Prostate gland (tissue), 2 donors: Measurements from ENCODE around the gene NPBWR2. TPM values are rescaled to one million over a fixed set of nuclear protein-coding genes. Genes with fewer than 3 reads are reported as not detected.

ENCODE experiments used
- DNase-seq: peaks from one replicate; pipeline ENCODE4 v3.0.0-alpha.2; 2019; ENCODE audit warnings: low spot score
- H3K27ac ChIP-seq, 2 donors: fragments of 200-600 bp; sonication (generic); 2 replicates each; pipeline ENCODE4 v1.5.1; 2017 to 2019
- H3K27me3 ChIP-seq: fragments of 200-600 bp; sonication (generic); replicated peaks from 2 replicates; pipeline ENCODE4 v1.5.1; 2019; ENCODE audit not compliant: insufficient read depth
- H3K36me3 ChIP-seq, 2 donors: fragments of 200-600 bp; sonication (generic); 1 replicate in 1 of 2; 2 replicates in 1 of 2; pipeline versions ENCODE4 v1.5.1 to v1.8.1; 2017 to 2019
- H3K4me1 ChIP-seq: fragments of 200-600 bp; sonication (generic); replicated peaks from 2 replicates; pipeline ENCODE4 v1.5.1; 2019
- H3K4me3 ChIP-seq, 2 donors: fragments of 200-600 bp; sonication (generic); 2 replicates each; pipeline ENCODE4 v1.5.1; 2017 to 2019
- H3K9me3 ChIP-seq: fragments of 200-600 bp; sonication (generic); 2 replicates; pipeline ENCODE4 v1.5.1; 2017
- POLR2A ChIP-seq: fragments of 450-650 bp; IDR thresholded peaks from one replicate; pipeline ENCODE4 v1.6.1; 2016; ENCODE audit warnings: antibody characterized with exemption, mild to moderate bottlenecking
- POLR2AphosphoS5 ChIP-seq: sonication (generic); formaldehyde crosslinking; IDR thresholded peaks from one replicate; pipeline ENCODE4 v1.6.1; 2017; ENCODE audit warnings: antibody characterized with exemption
- WGBS: methylation state at CpG from one replicate; pipeline ENCODE4 v1.1.5; 2018; 5-methylcytosine and 5-hydroxymethylcytosine counted together
- intact Hi-C: fragments of 100-400 bp; cut with DNase I; formaldehyde crosslinking; loops from one replicate; pipeline ENCODE4 v1.14.2; 2022
- total RNA-seq, 2 donors: library from RNA; depleted of rRNA; stranded (reverse); fragments of >200 nt; gene quantifications; one replicate each; pipeline ENCODE4 v1.1.0, GENCODE V29; 2016
- TF ChIP-seq, protein P1 (sequence below), 4 experiments: fragments of 200-600 bp in 2 of 4; fragments of 450-650 bp in 2 of 4; sonication (generic) in 2 of 4; IDR thresholded peaks; 1 replicate in 3 of 4; 2 replicates in 1 of 4; pipeline ENCODE4 v1.5.1; 2016 to 2019; ENCODE audit warnings: antibody characterized with exemption in 4 of 4, mild to moderate bottlenecking in 2 of 4, moderate library complexity in 2 of 4

The NPBWR2 gene
- total RNA-seq, 2 donors from 2014 or later: not detected

DNA sequence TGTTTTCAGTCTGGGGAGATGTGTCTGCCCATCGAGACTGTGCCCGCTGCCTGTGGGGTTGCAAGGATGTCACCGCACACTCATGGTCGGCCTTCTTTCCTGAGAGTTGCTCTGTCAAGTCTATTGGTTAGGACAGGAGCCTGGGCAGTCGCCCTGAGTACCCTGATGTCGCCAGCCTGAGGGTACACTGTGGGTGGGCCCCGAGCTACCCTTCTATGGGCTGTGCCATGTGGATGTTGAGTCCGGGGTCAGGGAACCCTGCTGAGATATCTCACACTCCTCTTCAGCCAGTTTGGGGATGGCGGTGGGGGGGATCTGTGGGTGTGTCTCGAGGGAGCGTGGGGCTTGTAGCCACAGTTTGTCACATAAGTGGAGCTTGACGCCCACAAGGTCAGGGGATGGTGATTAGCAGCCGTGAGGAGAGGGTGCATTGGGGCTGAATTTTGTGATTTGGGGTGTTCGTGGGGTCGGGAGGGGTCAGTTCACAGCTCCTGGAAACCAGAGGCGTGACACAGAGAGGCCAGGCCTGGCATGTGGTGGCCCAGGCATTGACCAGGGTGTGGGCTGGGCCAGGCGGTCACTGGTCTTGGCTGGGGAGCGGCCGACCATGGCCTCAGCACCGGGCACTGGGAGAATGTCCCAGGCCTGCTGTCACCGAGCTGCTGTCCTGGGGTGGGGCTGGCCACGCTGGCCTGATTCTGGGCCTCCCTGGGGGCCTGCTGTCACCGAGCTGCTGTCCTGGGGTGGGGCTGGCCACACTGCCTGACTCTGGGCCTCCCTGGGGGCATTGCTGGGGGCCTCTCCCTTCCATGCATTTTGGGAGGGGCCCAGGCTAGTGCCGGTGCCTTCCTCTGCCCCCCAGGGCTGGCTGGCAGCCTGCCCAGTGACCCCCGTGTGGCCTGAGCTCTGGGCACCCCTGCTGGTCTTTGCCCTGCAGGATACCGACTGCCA, 1.6 kb upstream of the NPBWR2 start:
- 88% methylated on average over 25 of the region's 26 CpGs for WGBS
- H3K4me3 ChIP-seq: no peak overlapping the region
- intact Hi-C loops: no loop called here
- peaks cover 3% of the 10 kb centered on the region for H3K27me3 ChIP-seq
- no peaks in the 10 kb centered on the region for H3K4me1 ChIP-seq
- no peaks in the 10 kb centered on the region for H3K9me3 ChIP-seq
- TF ChIP-seq, protein P1, sequence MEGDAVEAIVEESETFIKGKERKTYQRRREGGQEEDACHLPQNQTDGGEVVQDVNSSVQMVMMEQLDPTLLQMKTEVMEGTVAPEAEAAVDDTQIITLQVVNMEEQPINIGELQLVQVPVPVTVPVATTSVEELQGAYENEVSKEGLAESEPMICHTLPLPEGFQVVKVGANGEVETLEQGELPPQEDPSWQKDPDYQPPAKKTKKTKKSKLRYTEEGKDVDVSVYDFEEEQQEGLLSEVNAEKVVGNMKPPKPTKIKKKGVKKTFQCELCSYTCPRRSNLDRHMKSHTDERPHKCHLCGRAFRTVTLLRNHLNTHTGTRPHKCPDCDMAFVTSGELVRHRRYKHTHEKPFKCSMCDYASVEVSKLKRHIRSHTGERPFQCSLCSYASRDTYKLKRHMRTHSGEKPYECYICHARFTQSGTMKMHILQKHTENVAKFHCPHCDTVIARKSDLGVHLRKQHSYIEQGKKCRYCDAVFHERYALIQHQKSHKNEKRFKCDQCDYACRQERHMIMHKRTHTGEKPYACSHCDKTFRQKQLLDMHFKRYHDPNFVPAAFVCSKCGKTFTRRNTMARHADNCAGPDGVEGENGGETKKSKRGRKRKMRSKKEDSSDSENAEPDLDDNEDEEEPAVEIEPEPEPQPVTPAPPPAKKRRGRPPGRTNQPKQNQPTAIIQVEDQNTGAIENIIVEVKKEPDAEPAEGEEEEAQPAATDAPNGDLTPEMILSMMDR (IDR thresholded peaks at IDR 0.05): no peak
- TF ChIP-seq POLR2A: no peak
- DNase-seq: no peak
- no peaks in the 10 kb centered on the region for H3K36me3 ChIP-seq
- no peak overlapping the region for H3K27ac ChIP-seq

DNA sequence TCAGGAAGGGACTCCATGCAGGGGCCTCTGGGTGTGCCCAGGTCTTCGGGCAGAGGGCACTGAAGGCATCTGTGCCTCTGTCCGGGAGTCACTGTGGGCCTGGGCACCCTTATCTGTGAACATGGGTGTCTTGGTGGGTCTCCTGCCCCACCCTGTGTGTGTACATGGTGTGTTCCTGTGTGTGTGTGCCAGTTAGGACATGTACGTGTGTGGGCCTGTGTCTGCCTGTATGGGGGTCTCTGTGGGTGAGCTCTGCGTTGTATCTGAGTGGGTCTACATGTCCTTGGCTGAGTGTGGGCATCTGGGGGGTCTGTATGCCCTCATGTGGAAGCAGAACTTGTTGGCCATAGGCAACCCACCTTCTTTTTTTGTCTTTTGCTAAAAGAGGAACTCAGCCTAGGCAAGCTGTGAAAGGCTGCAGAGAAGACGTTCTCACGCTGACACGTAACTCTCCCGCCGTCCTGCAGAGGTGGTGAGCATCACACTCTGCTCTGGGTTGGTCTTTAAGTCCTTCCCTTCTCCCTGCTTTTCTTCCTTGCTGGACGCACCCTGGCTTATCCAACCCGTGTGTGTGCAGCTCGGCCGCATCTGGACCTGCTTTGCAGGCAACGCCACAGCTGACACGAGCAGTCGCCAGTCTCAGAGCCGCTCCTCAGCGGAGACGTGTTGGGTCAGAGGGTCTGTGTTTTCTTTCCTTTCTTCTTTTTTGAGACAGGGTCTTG, 532 bp upstream of the NPBWR2 start:
- intact Hi-C loops: no loop called here
- no peaks in the 10 kb centered on the region for H3K9me3 ChIP-seq
- H3K27ac ChIP-seq: no peak overlapping the region
- peaks cover 3% of the 10 kb centered on the region for H3K27me3 ChIP-seq
- TF ChIP-seq, protein P1 (IDR thresholded peaks at IDR 0.05): no peak
- TF ChIP-seq POLR2A (no peak), POLR2AphosphoS5 (no peak)
- no peaks in the 10 kb centered on the region for H3K36me3 ChIP-seq
- DNase-seq: no peak
- no peaks in the 10 kb centered on the region for H3K4me1 ChIP-seq
- WGBS: 68% methylated on average over 19 of the region's 19 CpGs
- H3K4me3 ChIP-seq: no peak overlapping the region

DNA sequence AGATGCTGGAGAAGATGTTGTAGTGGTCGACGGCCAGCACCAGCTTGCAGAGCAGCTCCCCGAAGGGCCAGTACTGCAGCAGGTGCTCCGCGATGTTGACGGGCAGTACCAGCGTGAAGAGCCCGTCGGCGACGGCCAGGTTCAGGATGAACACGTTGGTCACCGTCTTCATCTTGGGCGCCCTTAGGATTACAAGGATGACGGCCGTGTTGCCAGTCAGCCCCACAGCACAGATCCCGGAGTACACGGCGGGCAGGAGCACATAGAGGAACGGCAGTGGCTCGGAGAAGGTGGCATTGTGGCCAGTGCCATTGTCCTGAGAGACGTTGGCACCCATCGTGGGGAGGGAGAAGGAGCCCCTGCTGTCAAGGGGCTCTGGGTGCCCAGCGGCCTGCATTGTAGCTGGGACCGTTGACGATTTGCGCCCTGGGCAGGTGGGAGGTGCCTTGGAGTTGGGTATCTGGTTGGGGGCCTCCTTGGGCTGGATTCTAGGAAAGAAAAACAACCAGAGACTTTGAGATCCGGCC, 867 bp downstream of the NPBWR2 start:
- DNase-seq: no peak
- Histone ChIP-seq H3K27ac (no peak overlapping the region), H3K27me3 (peaks cover 3% of the 10 kb centered on the region), H3K36me3 (no peaks in the 10 kb centered on the region), H3K4me1 (peaks cover 4% of the 10 kb centered on the region), H3K4me3 (no peak overlapping the region), H3K9me3 (no peaks in the 10 kb centered on the region)
- WGBS: 91% methylated on average over 28 of the region's 28 CpGs
- TF ChIP-seq POLR2A: no peak
- TF ChIP-seq, protein P1 (IDR thresholded peaks at IDR 0.05): no peak
- no peak for TF ChIP-seq POLR2AphosphoS5
- intact Hi-C loops: no loop called here

DNA sequence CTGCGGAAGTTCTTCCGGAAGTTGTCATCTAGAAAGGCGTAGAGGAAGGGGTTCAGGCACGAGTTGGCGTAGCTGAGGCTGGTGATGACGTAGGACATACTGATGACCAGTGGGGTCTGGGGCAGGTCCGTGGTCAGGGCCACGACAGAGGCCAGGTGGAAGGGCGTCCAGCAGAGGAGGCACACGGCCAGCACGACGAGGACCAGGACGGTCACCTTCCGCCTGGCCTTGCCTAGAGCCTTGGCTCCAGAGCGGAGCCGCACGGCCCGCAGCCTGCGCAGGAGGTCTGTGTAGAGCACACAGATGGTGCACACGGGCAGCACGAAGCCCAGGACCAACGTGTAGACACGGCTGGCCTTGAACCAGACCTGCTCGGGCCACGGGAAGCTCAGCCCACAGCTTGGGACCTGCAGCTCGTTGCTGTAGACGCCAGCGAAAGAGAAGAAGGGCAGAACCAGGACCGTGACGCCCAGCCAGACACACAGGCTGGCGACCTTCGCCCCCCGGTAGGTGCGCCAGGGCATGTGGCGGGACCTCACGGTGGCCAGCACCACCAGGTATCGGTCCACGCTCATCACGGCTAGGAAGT, 1.4 kb downstream of the NPBWR2 start:
- no peak for TF ChIP-seq POLR2A
- Histone ChIP-seq H3K4me1 (peaks cover 4% of the 10 kb centered on the region), H3K4me3 (no peak overlapping the region), H3K27ac (no peak overlapping the region), H3K9me3 (no peaks in the 10 kb centered on the region), H3K36me3 (no peaks in the 10 kb centered on the region), H3K27me3 (peaks cover 3% of the 10 kb centered on the region)
- DNase-seq: no peak
- WGBS: 94% methylated on average over 39 of the region's 39 CpGs
- intact Hi-C loops: no loop called here
